ENCODE results near the gene NIT1.

DNA sequence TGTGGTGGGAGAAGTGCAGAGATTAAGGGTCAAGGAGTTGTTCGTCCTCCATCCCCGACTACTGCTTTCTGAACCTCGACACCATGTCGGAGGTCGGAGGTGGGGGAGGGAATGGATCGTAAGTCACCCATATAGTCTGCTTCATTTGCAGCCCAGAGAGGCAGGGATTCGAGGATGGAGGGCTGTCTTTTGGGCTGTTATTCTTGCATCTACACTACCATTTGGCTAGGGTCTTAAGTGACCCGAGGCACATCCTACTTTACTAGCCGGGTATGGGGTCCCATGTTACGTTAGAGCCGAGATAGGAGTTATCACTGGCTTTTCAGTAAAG lies 42.0 kb downstream of the NIT1 start:
- TF ChIP-seq, protein P1, sequence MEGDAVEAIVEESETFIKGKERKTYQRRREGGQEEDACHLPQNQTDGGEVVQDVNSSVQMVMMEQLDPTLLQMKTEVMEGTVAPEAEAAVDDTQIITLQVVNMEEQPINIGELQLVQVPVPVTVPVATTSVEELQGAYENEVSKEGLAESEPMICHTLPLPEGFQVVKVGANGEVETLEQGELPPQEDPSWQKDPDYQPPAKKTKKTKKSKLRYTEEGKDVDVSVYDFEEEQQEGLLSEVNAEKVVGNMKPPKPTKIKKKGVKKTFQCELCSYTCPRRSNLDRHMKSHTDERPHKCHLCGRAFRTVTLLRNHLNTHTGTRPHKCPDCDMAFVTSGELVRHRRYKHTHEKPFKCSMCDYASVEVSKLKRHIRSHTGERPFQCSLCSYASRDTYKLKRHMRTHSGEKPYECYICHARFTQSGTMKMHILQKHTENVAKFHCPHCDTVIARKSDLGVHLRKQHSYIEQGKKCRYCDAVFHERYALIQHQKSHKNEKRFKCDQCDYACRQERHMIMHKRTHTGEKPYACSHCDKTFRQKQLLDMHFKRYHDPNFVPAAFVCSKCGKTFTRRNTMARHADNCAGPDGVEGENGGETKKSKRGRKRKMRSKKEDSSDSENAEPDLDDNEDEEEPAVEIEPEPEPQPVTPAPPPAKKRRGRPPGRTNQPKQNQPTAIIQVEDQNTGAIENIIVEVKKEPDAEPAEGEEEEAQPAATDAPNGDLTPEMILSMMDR (IDR thresholded peaks at IDR 0.05; ENCODE audit: insufficient read depth, low read length, poor library complexity, severe bottlenecking), result no peak
- TF ChIP-seq EZH2phosphoT487 (conservative IDR thresholded peaks at IDR 0.05; ENCODE audit: low read length), result no peak
